ENCODE measurements around the gene ZNF532.

DNA sequence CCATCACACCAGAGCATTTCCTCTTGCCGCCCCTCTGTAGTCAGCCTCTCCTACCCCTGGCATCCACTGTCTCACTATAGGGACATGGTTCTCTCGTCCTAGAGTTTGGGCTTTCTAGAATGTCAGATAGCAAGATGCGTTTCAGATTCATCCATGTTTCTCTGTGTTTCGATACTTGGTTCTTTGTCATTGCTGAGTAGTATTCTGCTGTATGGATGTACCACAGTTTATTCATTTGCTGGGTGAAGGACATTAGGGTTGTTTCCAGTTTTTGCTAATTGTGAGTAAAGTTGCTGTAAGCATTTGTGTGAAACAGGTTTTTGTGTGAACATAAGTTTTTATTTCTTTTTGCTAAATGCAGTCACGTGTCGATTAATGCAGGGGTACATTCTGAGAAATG is 3.8 kb downstream of the ZNF532 start:
- no peak for TF ChIP-seq CTCF (IDR thresholded peaks at IDR 0.05; ENCODE audit: insufficient read depth, low read length)
- TF ChIP-seq POLR2AphosphoS5 (IDR thresholded peaks at IDR 0.05; ENCODE audit: low read depth): no peak
- TF ChIP-seq SPI1 (IDR thresholded peaks at IDR 0.05; ENCODE audit: borderline replicate concordance, low read depth): no peak
- TF ChIP-seq, protein P1, sequence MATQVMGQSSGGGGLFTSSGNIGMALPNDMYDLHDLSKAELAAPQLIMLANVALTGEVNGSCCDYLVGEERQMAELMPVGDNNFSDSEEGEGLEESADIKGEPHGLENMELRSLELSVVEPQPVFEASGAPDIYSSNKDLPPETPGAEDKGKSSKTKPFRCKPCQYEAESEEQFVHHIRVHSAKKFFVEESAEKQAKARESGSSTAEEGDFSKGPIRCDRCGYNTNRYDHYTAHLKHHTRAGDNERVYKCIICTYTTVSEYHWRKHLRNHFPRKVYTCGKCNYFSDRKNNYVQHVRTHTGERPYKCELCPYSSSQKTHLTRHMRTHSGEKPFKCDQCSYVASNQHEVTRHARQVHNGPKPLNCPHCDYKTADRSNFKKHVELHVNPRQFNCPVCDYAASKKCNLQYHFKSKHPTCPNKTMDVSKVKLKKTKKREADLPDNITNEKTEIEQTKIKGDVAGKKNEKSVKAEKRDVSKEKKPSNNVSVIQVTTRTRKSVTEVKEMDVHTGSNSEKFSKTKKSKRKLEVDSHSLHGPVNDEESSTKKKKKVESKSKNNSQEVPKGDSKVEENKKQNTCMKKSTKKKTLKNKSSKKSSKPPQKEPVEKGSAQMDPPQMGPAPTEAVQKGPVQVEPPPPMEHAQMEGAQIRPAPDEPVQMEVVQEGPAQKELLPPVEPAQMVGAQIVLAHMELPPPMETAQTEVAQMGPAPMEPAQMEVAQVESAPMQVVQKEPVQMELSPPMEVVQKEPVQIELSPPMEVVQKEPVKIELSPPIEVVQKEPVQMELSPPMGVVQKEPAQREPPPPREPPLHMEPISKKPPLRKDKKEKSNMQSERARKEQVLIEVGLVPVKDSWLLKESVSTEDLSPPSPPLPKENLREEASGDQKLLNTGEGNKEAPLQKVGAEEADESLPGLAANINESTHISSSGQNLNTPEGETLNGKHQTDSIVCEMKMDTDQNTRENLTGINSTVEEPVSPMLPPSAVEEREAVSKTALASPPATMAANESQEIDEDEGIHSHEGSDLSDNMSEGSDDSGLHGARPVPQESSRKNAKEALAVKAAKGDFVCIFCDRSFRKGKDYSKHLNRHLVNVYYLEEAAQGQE (IDR thresholded peaks at IDR 0.05; ENCODE audit: insufficient replicate concordance, low read depth): no peak

All from HL-60 (cell line).